ENCODE data around the gene KIZ.
A peak's percentile ranks its signal among the peaks of the same experiment; 100 is the strongest.
"Not testable (repeated sequence)": the region's sequence is repeated elsewhere in the genome, so short reads cannot be mapped to it uniquely, and the experiment has no call there.

KIZ gene

DNA sequence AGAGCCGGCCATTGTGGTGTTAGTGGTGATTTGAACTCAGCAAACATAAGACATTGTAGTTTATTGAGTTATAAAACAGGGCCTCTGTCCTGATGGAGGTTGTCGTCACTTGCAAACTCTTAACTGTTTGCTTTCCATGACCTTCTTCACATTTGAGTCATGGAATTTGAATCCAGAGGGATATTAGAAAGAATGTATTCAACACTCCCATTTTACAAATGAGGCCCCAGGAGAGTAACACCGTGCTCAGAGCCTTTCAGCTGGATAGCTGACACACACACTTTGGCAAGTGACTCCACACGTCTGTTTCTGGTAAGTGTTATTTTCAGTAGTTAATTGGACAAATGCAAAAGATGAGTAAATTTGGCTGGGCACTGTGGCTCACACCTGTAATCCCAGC, 104.8 kb downstream of the KIZ start:
- no peak for DNase-seq (ENCODE audit: low spot score)

DNA sequence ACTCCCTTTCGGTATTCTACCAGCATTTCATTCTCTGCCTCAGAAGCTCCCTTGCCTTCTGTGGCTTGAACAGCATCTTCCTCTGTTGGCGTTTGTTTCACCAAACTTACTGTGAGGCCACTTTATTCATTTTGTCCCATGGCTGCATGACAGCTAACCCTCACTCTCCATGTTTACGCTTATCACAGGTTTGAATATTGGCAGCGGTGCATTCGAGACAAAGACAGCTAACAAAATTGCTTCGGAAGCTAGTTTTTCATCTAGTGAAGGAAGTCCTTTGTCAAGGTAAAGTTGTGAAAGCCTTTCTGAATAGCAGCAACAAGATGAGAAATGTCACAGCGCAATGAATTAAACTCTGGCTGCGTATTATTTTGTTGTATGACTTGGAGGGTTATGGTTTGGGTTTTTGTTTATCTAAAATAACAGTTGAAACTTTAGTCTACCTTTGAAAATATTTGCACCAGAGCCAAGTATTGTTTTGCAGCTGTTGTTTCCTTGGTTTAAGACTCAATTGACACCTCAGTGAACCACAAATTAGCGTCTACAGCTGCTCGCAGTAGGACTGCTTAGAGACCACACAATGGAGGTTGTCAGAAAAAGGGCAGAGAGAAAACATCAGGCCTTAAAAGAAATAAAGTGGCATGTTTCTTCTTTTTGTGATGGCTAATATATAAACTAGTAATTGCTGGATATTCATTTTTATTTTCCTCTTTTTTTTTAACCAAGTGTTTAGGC, 106.8 kb downstream of the KIZ start:
- no peak for DNase-seq (ENCODE audit: low spot score)

DNA sequence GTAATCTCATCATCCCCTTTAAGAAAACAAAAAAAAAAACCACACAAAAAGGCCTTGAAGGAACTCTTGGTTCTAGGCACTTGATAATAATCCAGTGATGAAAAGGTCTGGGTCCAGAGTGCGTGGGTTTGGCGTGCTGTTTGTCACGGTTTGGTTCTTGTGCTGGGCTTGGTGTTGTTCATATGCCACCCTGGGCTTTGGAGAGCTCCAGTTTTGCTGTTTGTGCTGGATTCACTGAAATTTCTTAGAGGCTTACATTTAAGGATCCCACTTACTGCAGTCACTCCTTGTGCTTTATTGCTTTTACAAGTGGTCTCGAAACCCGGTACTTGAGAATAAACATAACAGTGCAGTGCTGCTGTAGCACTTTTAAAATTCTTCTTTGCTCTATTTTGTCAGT, 108.4 kb downstream of the KIZ start:
- no peak for DNase-seq (ENCODE audit: low spot score)

DNA sequence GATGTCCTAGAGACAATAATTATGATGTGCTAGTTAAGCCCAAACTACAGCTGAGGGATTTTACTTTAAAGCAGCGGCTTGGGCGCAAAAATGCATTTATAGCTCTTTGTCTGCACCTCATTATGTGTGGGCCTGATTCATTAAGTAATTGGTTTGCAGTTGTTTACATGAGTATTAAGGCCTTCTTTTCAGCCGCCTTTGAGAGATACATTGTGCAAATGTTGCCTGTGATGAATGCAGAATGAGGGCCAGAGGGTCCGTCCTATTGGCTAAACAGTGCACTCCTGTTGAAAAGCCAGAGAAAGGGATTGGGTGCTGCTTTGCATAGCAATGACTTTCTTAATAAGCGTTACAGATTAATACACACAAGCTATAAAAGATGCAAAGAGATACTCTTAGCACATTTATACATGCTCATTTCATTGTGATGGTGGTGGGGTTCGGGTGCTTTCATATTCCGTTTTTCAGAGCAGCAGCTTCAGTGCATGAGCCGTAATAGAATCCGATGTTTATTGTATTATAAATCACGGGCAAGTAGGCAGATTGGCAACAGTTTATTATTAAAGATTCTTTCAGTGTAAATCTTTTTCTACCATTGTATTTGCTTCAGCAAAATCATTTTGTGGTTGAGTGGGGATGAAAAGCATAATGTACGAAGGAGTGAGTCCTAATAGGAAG, 109.1 kb downstream of the KIZ start:
- DNase-seq (ENCODE audit: low spot score): no peak

DNA sequence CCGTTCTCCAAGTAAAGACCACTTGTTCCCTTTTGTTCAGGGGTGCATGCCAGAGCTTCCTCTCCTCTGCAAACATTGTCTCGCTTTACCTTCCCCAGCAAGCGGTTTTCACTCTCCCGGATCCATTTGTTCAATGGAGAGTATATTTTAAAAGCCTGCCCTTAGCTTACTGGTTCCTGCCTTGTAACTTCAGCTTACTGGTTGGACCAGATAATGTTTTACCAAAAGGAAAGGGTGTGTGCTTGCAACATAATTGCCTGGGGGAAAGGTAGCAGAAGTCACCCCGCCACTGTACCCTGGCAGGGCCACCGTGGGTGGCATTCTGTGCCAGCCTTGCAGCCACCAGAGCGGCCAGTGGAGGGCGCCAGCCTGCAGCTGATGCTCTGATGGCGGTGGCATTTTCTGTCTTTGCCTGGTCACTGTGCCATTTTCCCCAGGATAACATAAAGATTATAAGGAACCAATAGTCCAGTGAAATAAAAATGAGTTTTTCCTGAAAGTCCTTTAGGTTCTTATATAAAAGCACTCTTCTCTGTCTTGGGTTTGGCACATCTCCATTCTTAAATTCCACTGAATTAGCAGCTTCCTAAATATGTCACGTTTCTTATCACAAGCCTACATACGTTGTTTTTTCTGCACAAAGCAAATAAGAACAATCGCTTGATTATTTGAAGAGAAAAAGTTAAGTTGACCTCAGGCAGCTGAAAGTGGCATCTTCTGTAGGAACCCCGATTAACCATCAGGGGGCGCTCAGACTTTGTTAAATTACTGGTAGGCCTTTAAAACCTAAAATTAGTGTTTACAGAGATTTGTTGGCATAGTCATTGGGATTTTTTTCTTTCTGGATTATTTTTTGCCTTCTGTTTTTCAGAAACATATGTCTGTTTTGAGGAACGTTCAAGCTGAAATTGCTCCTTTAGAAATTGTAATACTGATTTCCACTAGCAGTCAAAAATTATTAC, 109.9 kb downstream of the KIZ start:
- DNase-seq (ENCODE audit: low spot score): peak; percentile 46

DNA sequence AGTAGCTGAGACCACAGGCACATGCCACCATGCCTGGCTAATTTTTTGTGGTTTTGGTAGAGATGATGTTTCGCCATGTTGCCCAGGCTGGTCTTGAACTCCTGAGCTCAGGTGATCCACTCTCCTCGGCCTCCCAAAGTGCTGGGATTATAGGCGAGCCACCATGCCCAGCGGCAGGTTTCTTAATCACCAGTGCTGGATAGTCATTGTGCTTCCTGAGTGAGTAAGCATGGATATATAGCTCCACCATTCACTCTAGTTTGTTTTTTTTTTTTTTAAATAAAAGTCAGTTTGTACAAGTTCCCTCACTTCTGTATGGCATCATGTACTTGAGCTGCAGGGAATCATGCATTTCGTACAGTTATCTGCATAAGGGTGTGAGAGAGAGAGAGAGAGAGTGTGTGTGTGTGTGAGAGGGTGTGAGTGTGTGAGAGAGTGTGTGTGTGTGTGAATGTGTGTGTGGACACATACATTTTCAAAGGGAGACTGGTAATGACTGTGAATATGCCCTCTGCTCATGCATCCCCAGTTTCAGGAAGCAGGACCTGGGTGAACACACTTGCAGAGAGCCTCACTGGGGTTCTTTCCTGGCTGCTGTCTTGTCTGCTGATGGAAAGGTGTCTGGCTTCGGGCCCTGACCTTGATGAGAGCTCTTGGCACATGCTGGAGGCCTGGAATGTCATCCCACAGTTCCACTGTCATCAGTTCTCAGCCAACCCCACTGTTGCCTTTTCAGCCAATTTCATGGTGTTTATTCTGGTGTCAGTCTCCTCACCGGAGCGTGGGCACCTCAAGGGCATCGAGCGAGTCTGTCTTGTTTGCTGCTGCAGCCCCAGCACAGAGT, 112.3 kb downstream of the KIZ start:
- no peak for DNase-seq (ENCODE audit: low spot score)

DNA sequence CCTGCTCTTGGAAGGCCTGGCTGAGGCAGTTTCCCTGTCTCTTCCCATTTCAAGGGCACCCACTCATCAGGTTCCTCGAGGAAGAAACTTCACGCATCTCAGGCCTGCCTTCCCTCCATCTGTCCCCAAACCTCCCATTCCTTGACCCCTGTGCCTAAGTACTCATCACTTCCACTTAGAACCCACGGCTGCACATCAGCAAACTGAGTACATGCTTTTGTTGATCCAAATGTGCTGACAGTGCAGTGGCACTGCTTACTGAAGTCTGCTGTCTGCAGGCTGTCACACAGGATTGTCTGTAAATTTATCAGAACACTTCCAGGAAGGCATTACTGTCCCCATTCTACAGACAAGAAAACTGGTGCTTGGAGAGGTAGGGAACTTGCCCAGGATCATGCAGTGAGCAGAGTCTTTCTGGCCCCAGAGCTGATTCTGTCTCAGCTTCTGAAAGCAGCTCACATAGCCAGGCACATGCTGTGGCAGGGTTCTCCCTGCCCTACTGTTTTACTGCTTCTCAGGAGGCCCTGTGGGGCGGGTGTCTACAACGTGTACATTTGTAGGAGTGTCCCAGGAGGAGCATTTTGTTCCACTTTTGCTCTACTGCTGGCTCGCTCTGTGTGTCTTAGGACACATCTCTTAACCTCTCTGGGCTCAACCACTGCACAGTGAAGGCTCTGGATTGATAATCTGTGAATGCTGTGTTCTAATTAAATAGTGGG, 113.1 kb downstream of the KIZ start:
- no peak for DNase-seq (ENCODE audit: low spot score)

DNA sequence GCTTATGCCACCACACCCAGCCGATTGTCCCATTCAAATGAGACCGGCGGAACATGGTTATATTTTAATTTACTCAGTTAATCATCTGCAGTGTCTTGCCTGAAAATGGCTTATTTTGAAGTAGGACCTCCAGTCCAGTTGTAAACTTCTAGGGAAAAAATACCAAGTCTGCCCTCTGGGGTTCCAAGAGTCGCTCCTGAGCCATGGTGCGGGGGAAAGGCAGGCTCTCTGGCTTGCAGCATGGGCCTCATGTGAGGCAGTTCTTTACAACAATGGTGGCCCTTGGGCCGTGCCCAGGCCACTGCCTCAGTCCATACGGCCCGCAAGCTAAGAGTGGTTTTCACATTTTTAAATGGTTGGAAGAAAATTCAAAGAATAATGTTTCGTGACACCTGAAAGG, 114.5 kb downstream of the KIZ start:
- no peak for DNase-seq (ENCODE audit: low spot score)

DNA sequence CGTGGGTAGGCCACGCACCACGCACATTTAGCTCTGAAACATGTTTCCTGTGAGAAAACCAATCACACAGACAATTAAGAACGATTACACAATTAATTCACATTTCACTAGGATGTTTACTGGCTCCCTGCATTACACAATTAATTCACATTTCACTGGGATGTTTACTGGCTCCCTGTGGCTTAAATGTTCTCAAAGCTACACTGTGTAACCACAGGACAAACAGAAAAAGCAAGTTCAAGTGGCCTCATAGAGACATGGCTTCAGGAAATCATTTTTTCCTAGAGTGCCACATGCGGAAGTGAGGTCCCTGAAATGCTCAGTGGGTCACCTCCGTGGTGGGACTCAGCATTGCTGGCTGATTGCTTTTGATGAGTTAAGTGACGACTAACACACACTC, 115.5 kb downstream of the KIZ start:
- no peak for DNase-seq (ENCODE audit: low spot score)

DNA sequence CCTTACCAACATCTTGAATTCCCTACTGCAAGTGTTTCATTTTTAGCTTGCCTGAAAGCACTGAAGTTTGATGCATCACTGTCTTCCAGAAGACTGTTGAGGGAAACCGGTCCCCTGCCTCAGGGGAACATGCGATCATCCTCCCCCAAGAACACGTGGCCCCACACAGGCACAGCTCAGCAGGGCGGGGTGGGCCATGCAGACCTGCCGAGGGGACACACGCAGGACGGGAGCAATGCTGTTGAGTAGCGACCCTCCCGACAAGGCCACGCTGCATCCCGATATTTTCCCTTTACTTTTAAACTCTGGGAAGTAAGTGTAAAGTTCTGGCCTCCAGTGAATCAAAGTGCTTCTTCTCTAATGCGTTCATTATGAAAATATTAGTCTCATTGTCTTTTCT, 117.9 kb downstream of the KIZ start:
- DNase-seq (ENCODE audit: low spot score): no peak

DNA sequence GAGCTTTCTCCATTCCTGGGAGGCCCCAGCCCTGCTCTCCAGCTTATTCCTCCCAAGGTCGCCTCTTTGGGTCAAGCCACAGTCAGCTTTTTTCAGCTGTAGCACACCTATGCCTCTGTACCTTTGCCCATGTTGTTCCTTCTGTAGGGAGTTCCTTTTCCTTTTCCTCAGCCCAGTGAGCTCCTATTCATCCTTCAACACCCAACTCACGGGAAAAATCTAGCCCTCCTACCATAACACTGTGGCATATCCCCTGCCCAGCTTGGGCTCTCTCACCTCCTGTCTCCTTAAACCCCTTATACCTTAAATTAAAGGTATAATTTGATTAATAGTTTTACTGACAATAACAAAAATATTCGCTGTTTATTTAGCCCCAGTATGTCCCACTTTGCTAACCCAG, 118.9 kb downstream of the KIZ start:
- no peak for DNase-seq (ENCODE audit: low spot score)

DNA sequence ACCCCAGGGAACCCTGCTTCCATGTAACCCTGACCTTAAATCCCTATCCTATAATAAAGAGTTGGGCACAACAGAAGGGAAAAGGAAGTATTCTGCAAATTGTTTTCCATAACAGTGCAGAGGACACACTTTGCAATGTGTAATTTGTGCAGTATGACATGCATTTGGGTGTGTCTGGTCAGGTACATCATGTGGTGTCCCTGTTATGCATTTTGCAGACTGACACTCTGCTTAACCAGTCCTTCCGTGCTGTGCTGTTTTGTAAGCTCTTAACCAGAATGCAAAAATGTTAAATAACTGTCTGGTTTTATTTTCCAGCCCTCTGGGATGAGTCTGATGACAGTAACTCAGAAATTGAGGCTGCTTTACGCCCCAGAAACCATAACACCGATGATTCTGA, 120.3 kb downstream of the KIZ start:
- no peak for DNase-seq (ENCODE audit: low spot score)

DNA sequence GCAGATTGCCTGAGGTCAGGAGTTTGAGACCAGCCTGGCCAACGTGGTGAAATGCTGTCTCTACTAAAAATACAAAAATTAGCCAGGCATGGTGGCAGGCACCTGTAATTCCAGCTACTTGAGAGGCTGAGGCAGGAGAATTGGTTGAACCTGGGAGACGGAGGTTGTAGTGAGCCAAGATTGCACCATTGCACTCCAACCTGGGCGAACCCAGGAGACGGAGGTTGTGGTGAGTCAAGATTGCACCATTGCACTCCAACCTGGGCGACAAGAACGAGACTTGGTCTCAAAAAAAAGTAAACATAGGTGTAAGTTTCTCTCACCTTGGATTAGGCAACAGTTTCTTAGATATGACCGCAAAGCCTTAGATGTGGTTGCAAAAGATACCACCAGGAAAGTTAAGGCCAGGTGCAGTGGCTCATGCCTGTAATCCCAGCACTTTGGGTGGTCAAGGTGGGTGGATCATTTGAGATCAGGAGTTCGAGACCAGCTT, 121.8 kb downstream of the KIZ start:
- not testable (repeated sequence) for DNase-seq (ENCODE audit: low spot score)

DNA sequence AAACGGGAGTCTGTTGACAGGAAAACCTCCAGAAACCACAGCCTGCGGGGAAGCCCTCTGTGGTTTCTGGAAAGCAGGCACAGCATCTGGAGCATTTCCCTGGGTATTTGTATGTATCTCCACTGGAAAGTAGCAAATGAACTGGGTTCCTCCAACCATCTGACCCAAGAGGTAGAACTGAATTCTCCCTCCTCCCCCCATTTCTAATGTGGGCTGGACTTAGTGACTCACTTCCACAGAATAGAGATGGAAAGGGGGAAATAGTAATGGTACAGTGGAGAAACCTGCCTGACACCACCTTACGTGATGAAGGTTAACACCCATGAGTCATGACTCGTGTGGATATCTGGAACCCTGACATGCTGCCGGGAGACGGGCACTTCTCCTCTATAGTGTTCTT, 125.4 kb downstream of the KIZ start:
- DNase-seq (ENCODE audit: low spot score): no peak

DNA sequence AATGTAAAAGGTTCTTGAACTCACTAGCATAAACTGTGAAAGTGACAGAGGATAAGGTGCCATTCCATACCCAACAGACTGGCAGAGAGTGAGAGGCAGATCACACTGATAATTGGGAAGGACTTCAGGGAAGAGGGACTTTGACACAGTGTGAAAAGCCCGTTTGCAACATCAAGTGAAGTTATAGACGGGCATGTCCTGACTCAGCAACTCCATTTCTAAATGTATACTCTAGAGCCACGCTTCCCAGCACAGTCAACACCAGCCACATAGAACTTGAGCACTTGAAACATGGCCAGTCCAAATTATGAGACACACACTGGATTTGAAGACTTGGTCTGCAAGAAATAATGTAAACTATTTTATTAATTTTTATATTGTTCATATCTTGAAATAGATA, 131.3 kb downstream of the KIZ start:
- DNase-seq (ENCODE audit: low spot score): no peak

DNA sequence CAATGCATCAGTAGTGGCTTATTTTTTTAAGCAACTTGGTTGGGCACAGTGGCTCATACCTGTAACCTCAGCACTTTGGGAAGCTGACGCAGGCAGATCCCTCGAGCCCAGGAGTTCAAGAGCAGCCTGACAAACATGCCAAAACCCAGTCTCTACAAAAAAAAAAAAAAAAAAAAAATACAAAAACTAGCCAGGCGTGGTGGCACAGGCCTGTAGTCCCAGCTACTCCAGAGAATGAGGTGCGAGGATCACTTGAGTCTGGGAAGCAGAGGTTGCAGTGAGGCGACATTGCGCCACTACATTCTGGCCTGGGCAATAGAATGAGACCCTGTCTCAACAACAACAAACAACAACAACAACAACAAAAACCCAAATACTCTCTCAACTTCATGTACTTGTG, 132.5 kb downstream of the KIZ start:
- DNase-seq (ENCODE audit: low spot score): no peak

DNA sequence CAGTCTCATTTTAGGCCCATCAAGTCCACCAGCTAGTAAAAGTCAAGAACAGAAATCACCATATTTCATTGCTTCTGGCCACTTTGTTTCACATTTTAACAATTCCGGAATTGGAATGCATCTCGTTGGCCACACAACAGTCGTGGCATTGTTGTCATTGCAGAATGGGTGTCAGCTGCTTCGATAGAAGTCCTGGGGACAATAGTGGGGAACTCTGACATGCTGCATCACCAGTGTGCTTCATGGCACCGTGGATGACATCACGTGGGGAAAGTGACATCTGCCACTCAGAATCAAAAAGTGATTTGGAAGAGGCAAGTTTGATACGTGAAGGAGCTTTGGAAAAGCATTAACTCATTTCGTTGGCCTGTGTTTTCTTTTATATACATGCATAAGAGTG, 133.5 kb downstream of the KIZ start:
- no peak for DNase-seq (ENCODE audit: low spot score)

DNA sequence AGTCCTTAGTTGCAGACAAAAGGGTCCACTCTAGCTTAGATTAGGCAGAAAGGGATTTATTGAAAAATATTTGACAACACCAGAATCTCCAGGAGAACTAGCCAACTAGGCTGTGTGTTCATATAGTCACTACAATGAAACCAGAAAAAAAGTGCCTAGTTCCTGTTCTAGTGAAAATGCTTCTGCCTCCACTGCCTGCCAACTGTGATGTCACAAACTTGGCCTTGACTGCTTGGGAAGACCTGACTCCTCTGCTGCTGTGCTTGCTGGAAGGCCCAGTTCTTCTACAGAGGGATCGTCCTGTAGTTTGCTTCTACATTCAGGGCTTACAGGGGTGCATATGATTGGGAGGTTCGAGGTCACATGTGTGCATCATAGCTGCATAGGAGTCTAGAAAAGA, 136.9 kb downstream of the KIZ start:
- DNase-seq (ENCODE audit: low spot score): no peak

DNA sequence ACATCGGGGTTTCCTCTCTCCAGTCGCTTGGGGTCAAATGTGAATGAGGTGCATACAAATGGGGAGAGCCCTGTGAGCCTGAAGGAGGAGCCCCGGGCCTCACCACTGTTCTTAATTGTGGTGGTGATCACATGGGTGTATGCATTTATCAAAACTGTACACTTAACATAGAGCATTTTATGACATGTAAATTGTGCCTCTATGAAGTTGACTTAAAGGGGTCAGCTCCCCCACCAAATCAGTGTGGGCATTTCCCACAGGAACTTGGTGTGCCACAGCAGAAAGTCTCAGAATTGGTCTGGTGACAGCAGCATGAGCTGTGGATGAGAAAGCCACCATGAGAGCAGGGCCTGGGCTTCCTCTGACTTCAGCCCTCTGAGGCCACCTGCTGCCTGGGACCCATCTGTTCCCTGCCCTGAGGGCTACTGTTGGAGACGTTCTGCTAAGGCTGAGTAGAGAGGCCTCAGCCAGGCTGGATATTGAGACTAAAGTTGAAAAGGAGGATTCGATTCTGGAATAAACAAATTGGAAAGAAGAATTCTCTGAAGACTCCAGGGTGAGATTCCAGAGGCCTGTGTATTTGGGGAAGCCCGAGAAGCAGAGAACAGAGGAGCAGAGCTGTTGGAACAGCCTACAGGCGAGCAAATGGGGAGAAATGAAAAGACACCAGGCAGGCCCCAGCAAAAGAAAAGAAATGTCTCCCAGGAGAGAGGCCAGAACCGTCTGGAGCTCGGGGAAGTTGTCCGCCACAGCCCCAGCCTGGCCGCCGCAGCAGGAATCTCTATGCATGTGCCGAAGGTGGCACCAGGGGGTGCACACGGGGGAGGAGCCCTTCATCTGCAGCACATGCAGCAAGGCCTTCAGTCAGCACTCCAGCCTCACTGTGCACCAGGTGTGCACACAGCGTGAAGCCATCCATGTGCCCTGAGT, 139.6 kb downstream of the KIZ start:
- DNase-seq (ENCODE audit: low spot score): no peak

DNA sequence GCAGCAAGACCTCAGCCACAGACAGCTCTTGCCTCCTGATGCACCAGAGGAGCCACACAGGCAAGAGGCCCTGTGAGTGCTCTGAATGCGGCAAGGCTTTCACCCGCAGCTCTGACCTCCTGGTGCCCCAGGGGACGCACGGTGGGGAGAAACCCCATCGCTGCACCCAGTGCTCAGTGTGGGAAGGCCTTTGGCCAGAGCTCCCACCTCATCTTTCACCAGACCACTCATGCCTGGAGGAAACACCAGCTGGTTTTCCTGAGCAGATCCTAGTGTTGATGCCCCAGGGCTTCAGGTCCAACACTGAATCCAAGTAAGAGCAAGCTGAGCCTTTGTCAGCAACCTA, 140.3 kb downstream of the KIZ start:
- DNase-seq (ENCODE audit: low spot score): no peak

All from AG08396 (cell line).